Activated CD4-positive, alpha-beta T cell treated with anti-CD3 and anti-CD28 coated beads for 36 hours (primary cell): ENCODE results near the gene EML3. TPM values are rescaled to one million over a fixed set of nuclear protein-coding genes. Genes with fewer than 3 reads are reported as not detected.

ENCODE experiments used
- ATAC-seq: fragments of 200-7000 bp; cut with Tn5 transposase; one replicate; pipeline ENCODE4 v1.10.0; 2021; ENCODE audit warnings: mild to moderate bottlenecking, moderate library complexity
- CTCF ChIA-PET: fragments of 350-600 bp; sonication (Branson Sonifier 250); formaldehyde crosslinking; loops from one replicate; lab custom pipeline; 2021; ENCODE audit warnings: antibody characterized with exemption; lab: Charles Lee
- POLR2A ChIA-PET: fragments of 350-600 bp; sonication (Branson Sonifier 250); formaldehyde crosslinking; loops from one replicate; lab custom pipeline; 2021; ENCODE audit warnings: antibody characterized with exemption, inconsistent platforms; lab: Charles Lee
- DNase-seq: peaks from one replicate; pipeline ENCODE4 v3.0.0-alpha.2; 2020
- H3K27ac Mint-ChIP-seq: one replicate; pipeline ENCODE4 v1.8.0; 2021; ENCODE audit warnings: mixed read lengths
- H3K27me3 Mint-ChIP-seq: one replicate; pipeline ENCODE4 v1.8.0; 2021; ENCODE audit warnings: mixed read lengths
- H3K36me3 Mint-ChIP-seq: one replicate; pipeline ENCODE4 v1.8.0; 2021; ENCODE audit warnings: low read depth, mixed read lengths
- H3K4me1 Mint-ChIP-seq: one replicate; pipeline ENCODE4 v1.8.0; 2021; ENCODE audit warnings: mixed read lengths
- H3K4me3 Mint-ChIP-seq: one replicate; pipeline ENCODE4 v1.8.0; 2021; ENCODE audit warnings: mild to moderate bottlenecking, moderate library complexity, mixed read lengths
- H3K9me3 Mint-ChIP-seq: one replicate; pipeline ENCODE4 v1.8.0; 2021; ENCODE audit warnings: low read depth, mixed read lengths
- intact Hi-C, 2 experiments: fragments of 100-400 bp; cut with DNase I in 1 of 2; cut with micrococcal nuclease in 1 of 2; formaldehyde crosslinking; loops; one replicate each; pipeline versions ENCODE4 v1.14.2 to v1.15.1; 2022 to 2024; cut with DNase I, micrococcal nuclease
- total RNA-seq, 2 experiments: library from RNA; stranded (reverse); gene quantifications; one replicate each; pipeline ENCODE4 v1.2.3, GENCODE V29; 2021

EML3 gene
- total RNA-seq, 2 experiments from 2014 or later, result 101 to 112 TPM

DNA sequence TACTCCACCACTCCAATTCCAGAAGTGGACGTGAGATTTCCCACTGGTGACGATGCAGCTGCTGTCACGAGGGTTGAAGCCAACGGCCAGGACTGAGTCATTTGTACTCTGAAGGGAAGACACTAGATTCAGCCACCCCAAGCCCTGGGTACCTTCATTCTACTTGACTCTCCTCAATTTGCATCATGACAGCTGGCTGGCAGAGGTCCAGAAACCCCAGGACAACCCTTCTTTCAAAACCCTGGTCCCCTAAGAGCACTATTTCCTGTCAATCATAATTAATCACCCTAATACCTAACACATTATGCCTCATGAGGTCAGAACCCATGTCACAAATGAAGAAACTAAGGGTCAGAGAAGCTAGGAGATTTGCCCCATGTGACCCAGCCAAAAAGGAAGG is 4.9 kb downstream of the EML3 start:
- ChIA-PET CTCF (interaction anchor here (1.1 to 1.8 kb wide), 3 partner anchors 10 to 52 kb away, joined by 4 to 9 read pairs (median 6); partner anchors contain the start of gene TUT1), POLR2A (interaction anchor here (0.6 to 0.7 kb wide), 3 partner anchors 8 to 233 kb away, joined by 3 to 6 read pairs (median 4); no protein-coding TSS in a partner anchor)
- intact Hi-C loops, result loop anchor here in 1 of 2 experiments (10.0 kb wide), 1 partner anchor 1637 kb away; the partner anchor contains the start of genes FKBP2 and PPP1R14B
- Mint-ChIP-seq H3K36me3 (peaks cover 62% of the 10 kb centered on the region), H3K9me3 (no peaks in the 10 kb centered on the region), H3K27ac (no peak overlapping the region), H3K4me3 (no peak overlapping the region), H3K27me3 (no peaks in the 10 kb centered on the region), H3K4me1 (peaks cover 34% of the 10 kb centered on the region)
- DNase-seq (peak; percentile 22), ATAC-seq (no peak)

DNA sequence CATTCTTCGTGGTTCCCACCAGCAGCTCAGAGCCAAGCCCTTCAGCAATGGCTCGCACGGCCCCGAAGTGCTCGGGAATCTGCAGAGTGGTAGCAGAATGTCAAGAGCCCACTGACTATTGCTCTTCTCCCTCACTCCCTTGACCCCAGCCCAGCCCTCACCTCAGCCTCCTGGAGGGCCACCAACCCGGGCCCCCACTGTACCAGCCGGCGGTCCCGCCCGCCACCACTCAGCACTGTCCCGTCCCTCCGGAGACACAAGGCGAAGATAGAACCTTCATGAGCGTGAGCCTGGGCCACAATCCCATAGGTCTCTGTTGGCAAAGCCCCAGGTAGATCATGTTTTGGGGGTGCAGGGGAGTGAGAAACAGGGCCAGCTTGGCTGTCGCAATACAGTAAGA is 6.7 kb downstream of the EML3 start:
- intact Hi-C loops, result loop anchor here in 1 of 2 experiments (10.0 kb wide), 1 partner anchor 1639 kb away; the partner anchor contains the start of genes FKBP2 and PPP1R14B
- CTCF ChIA-PET, result no interaction called here
- H3K27me3 Mint-ChIP-seq, result no peaks in the 10 kb centered on the region

GRCh38 chr11:62605467-62605866 is 7.1 kb downstream of the EML3 start:
- H3K27me3 Mint-ChIP-seq, result no peaks in the 10 kb centered on the region
- no peaks in the 10 kb centered on the region for H3K9me3 Mint-ChIP-seq
- no peak overlapping the region for H3K27ac Mint-ChIP-seq
- peaks cover 35% of the 10 kb centered on the region for H3K4me1 Mint-ChIP-seq
- ChIA-PET CTCF (no interaction called here), POLR2A (interaction anchor here (1.2 kb wide), 1 partner anchor 14 kb away, joined by 4 read pairs; the partner anchor contains the start of gene TUT1)
- intact Hi-C loops, result loop anchor here in 1 of 2 experiments (10.0 kb wide), 1 partner anchor 1639 kb away; the partner anchor contains the start of genes FKBP2 and PPP1R14B
- no peak for DNase-seq
- peaks cover 67% of the 10 kb centered on the region for H3K36me3 Mint-ChIP-seq
- ATAC-seq, result no peak
- no peak overlapping the region for H3K4me3 Mint-ChIP-seq

More for the DNA sequence above, 6.7 kb downstream of the EML3 start:
- peaks cover 67% of the 10 kb centered on the region for H3K36me3 Mint-ChIP-seq
- H3K27ac Mint-ChIP-seq, result no peak overlapping the region
- POLR2A ChIA-PET, result interaction anchor here (1.2 kb wide), 1 partner anchor 14 kb away, joined by 4 read pairs; the partner anchor contains the start of gene TUT1
- H3K4me1 Mint-ChIP-seq, result peaks cover 38% of the 10 kb centered on the region
- H3K4me3 Mint-ChIP-seq, result no peak overlapping the region
- H3K9me3 Mint-ChIP-seq, result no peaks in the 10 kb centered on the region
- DNase-seq (no peak), ATAC-seq (no peak)

DNA sequence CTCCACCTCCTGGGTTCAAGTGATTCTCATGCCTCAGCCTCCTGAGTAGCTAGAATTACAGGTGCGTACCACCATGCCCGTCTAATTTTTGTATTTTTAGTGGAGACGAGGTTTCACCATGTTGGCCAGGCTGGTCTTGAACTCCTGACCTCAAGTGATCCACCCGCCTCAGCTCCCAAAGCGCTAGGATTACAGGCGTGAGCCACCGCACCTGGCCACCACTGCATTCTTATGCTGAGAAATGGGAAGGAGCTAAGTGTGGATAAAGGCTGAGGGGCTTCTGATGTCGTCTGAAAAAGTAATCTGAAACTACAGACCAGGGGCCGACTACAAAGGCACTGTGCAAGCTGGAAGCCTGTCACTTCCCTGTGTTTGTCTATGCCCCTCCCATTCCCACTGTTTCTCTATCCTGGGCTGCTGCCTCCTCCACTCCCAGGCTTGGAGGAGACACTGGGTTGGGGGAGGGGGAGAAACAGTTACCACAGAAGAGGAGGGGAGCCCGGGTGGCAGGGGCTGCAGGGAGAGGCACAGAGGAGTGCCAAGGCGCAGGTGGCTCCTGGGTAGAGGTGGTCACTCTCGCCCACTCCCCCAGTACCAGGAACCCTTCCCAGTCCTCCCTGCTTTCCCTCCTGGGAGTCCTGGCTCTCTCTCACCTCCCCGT is 8.0 kb downstream of the EML3 start:
- H3K4me3 Mint-ChIP-seq, result no peak overlapping the region
- peaks cover 36% of the 10 kb centered on the region for H3K4me1 Mint-ChIP-seq
- H3K27me3 Mint-ChIP-seq, result no peaks in the 10 kb centered on the region
- no peak overlapping the region for H3K27ac Mint-ChIP-seq
- CTCF ChIA-PET, result interaction anchor here (0.8 to 0.9 kb wide), 2 partner anchors 12 to 30 kb away, joined by 3 to 4 read pairs; no protein-coding TSS in a partner anchor
- H3K9me3 Mint-ChIP-seq, result no peaks in the 10 kb centered on the region
- intact Hi-C loops, result loop anchor here in 1 of 2 experiments (10.0 kb wide), 1 partner anchor 1640 kb away; the partner anchor contains the start of genes FKBP2 and PPP1R14B
- peaks cover 70% of the 10 kb centered on the region for H3K36me3 Mint-ChIP-seq
- DNase-seq, result no peak
- ATAC-seq, result no peak
- POLR2A ChIA-PET, result interaction anchor here (1.4 kb wide), 1 partner anchor 13 kb away, joined by 4 read pairs; the partner anchor contains the start of gene TUT1

DNA sequence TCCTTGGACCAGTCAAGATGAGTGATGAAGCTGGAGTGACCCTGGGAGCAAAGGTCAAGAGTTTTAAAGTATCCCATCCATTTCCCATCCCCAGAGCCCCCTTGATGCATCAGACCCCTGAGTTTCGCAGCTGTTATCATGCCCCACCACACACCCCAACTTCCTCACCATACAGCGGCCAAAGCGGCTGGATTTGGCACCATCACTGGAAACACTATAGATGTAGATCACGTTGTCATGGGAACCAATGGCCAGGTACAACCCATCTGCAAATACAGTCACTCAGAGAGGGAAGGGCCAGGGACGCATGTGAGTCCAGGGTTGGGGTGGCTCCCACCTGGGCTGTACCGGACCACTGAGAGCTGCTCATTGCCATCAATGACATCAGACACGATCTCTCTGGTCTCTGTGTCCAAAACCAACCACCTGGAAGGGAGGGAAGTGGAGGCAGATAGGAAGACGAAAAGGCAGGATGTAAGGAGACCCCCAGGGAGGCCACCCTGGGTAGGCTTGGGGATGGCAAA is 8.7 kb downstream of the EML3 start:
- intact Hi-C loops, result loop anchor here in 1 of 2 experiments (10.0 kb wide), 1 partner anchor 1641 kb away; the partner anchor contains the start of genes FKBP2 and PPP1R14B
- peaks cover 70% of the 10 kb centered on the region for H3K36me3 Mint-ChIP-seq
- ChIA-PET CTCF (interaction anchor here (0.5 to 1.1 kb wide), 4 partner anchors 11 to 143 kb away, joined by 3 to 5 read pairs (median 4); no protein-coding TSS in a partner anchor), POLR2A (interaction anchor here (1.4 kb wide), 1 partner anchor 12 kb away, joined by 4 read pairs; the partner anchor contains the start of gene TUT1)
- peaks cover 41% of the 10 kb centered on the region for H3K4me1 Mint-ChIP-seq
- H3K27ac Mint-ChIP-seq, result no peak overlapping the region
- peak overlapping the region; percentile 19 for H3K4me3 Mint-ChIP-seq
- no peak for DNase-seq
- H3K27me3 Mint-ChIP-seq, result no peaks in the 10 kb centered on the region
- no peak for ATAC-seq
- H3K9me3 Mint-ChIP-seq, result no peaks in the 10 kb centered on the region

- H3K4me1 Mint-ChIP-seq, result peaks cover 45% of the 10 kb centered on the region
- intact Hi-C loops, result loop anchor here in 1 of 2 experiments (10.0 kb wide), 1 partner anchor 1642 kb away; the partner anchor contains the start of genes FKBP2 and PPP1R14B
- peak overlapping the region; percentile 28 for H3K27ac Mint-ChIP-seq
- H3K9me3 Mint-ChIP-seq, result no peaks in the 10 kb centered on the region
- H3K36me3 Mint-ChIP-seq, result peaks cover 71% of the 10 kb centered on the region
- DNase-seq (no peak), ATAC-seq (no peak)
- ChIA-PET POLR2A (interaction anchor here (1.4 kb wide), 1 partner anchor 12 kb away, joined by 4 read pairs; the partner anchor contains the start of gene TUT1), CTCF (interaction anchor here (1.1 kb wide), 1 partner anchor 29 kb away, joined by 3 read pairs; no protein-coding TSS in a partner anchor)
- H3K27me3 Mint-ChIP-seq, result no peaks in the 10 kb centered on the region
- peak overlapping the region; percentile 19 for H3K4me3 Mint-ChIP-seq
Measured at GRCh38 chr11:62603072-62603408, 9.5 kb downstream of the EML3 start.

DNA sequence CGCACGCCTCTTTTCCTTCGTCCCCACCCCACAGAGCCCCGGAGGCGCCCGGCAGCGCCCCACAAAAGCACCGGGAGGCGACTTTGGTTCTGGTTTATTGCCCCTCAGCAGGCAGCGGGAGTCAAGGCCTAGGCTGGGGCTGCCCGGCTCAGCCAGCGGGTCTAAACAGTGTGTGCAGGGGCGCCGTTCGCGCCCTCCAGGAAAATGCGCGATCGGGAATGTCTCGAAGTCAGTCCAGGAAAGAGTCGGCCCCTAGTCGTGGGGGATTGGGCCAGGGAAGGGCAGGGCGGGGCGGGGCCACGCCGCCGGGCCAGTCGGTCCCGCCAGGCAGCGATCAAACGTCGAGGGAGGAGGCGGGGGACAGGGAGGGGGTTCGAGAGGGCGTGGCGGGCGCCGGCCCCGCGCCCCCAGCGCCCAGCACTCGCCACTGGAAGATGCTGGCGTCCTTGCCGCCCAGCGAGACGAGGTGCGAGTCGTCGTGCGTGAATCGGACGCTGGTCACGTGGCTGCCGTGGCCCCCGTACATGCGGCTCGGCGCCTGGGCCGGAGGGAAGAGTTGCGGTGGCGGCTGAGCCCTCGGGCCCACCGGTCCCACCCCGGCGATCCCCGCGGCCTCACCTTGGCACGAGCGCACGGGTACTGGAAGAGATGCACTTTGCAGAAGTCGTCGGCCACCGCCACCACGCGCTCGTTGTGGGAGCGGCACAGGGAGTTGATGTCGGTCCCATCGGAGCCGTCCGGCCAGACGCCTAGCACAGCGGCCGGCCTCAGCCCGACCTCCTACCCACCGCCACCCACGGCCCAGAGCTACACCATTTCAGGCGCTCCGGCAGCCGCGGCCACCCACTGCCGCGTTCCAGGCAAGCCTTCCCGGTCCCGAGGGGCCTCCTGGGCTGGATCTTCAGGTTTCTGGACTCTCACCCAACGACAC is 10.2 kb downstream of the EML3 start:
- Mint-ChIP-seq H3K27ac (peak overlapping the region; percentile 95), H3K4me3 (peak overlapping the region; percentile 91), H3K4me1 (peaks cover 48% of the 10 kb centered on the region), H3K9me3 (no peaks in the 10 kb centered on the region), H3K36me3 (peaks cover 71% of the 10 kb centered on the region), H3K27me3 (no peaks in the 10 kb centered on the region)
- POLR2A ChIA-PET, result interaction anchor here (0.7 to 3.3 kb wide), 17 partner anchors 9 to 279 kb away, joined by 3 to 81 read pairs (median 4); partner anchors contain the start of genes BSCL2, C11orf98, CSKMT and EEF1G
- CTCF ChIA-PET, result interaction anchor here (0.6 to 1.5 kb wide), 10 partner anchors 9 to 184 kb away, joined by 3 to 20 read pairs (median 4); partner anchors contain the start of genes B3GAT3, C11orf98, CSKMT and LBHD1
- intact Hi-C loops, result loop anchor here in 1 of 2 experiments (1.0 to 10.0 kb wide), 2 partner anchors 10 to 1642 kb away; partner anchors contain the start of genes EML3, FKBP2 and PPP1R14B
- ATAC-seq (no peak), DNase-seq (peak; percentile 52)

DNA sequence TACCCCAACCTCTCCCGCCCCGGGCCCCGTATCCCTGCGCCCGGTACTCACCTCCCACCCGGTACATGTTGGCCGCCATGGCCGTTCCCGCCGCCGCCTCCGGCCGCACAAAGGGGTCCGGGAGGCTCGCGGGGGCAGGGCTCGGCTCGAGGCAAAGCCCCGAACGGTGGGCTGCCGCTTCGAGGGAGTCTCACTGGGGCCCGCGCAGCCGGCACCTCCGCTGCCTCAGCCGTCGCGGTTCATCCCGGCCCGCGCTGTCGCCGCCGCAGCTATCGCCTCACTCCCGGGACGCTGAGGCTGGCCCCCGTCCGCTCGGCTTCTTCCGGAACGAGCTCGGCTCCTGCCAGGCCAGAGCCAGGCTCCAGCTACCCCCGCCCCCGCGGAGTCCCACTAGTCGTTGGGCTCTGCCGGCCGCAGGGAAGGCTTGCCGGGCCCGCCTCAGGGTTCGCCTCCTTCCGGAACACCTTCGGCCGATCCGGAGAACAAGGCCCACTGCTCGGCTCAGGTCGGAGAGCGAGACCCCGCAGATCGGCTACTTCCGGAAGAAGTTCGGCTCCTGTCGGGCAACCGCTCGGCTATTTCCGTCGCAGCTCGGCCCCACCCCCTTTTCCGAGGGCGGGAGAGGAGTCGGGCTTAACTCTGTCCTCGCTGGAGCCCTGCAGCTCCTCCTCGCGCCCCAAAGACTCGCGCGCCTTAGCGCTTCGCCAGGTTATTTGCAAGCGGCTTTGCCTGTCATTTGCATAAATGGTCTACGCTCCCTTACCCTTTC is 11.0 kb downstream of the EML3 start, which contains the start of gene MTA2:
TSS of gene MTA2 (minus strand) at position 494 of the 769 bp plus-strand sequence. CDS start at position 79, 415 bp downstream.
- H3K36me3 Mint-ChIP-seq, result peaks cover 72% of the 10 kb centered on the region
- H3K27ac Mint-ChIP-seq, result peak within 1 kb of the TSS; percentile 96
- H3K4me1 Mint-ChIP-seq, result peaks cover 51% of the 10 kb centered on the region
- ChIA-PET POLR2A (interaction anchor here (0.5 to 3.3 kb wide), 23 partner anchors 10 to 280 kb away, joined by 3 to 81 read pairs (median 4); partner anchors contain the start of genes B3GAT3, BSCL2, C11orf98 and CSKMT), CTCF (interaction anchor here (0.6 to 1.5 kb wide), 12 partner anchors 10 to 231 kb away, joined by 3 to 20 read pairs (median 4); partner anchors contain the start of genes B3GAT3, C11orf98, CSKMT and EML3)
- ATAC-seq (peak; percentile 89), DNase-seq (peak; percentile 100)
- no peaks in the 10 kb centered on the region for H3K9me3 Mint-ChIP-seq
- H3K4me3 Mint-ChIP-seq, result peak within 1 kb of the TSS; percentile 91
- intact Hi-C loops, result loop anchor here (1.0 to 10.0 kb wide), 5 partner anchors 11 to 1643 kb away; partner anchors contain the start of genes EML3 (in 1 of the 2), FKBP2 (in 1 of the 2), PPP1R14B (in 1 of the 2) and UBXN1 (in 1 of the 2)
- H3K27me3 Mint-ChIP-seq, result no peaks in the 10 kb centered on the region

DNA sequence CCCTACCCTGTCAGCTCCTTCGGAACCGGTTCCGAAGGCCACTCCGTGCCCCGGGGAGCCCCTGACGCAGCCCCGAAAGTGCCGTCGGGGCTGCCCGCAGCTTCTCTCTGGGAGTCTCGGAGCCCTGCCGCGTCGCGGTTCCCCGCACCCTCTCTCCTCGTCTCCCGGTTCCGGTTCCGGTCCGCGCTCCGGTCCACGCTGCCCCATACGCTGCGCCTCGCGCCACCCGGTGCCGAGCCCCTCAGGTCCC is 11.5 kb downstream of the EML3 start:
- Mint-ChIP-seq H3K36me3 (peaks cover 73% of the 10 kb centered on the region), H3K4me3 (peak overlapping the region; percentile 91), H3K4me1 (peaks cover 48% of the 10 kb centered on the region), H3K9me3 (no peaks in the 10 kb centered on the region), H3K27ac (peak overlapping the region; percentile 96), H3K27me3 (no peaks in the 10 kb centered on the region)
- intact Hi-C loops, result loop anchor here (2.0 to 10.0 kb wide), 4 partner anchors 48 to 1644 kb away; partner anchors contain the start of genes FKBP2 (in 1 of the 2), PPP1R14B (in 1 of the 2) and UBXN1 (in 1 of the 2)
- ATAC-seq (no peak), DNase-seq (peak; percentile 66)
- POLR2A ChIA-PET, result interaction anchor here (0.6 to 3.3 kb wide), 15 partner anchors 9 to 281 kb away, joined by 3 to 81 read pairs (median 5); partner anchors contain the start of genes B3GAT3, BSCL2, C11orf98 and CSKMT
- CTCF ChIA-PET, result interaction anchor here (0.9 to 1.7 kb wide), 7 partner anchors 9 to 71 kb away, joined by 3 to 20 read pairs (median 10); partner anchors contain the start of genes B3GAT3, EML3, LBHD1 and ROM1
